Embryonic facial prominence (tissue), 1 donor: ENCODE measurements around the gene NDUFV3.
"Not testable (repeated sequence)": the region's sequence is repeated elsewhere in the genome, so short reads cannot be mapped to it uniquely, and the experiment has no call there.

ENCODE experiments used
- DNase-seq: peaks from one replicate; pipeline ENCODE4 v3.0.0-alpha.2; 2016; ENCODE audit errors: extremely low spot score

Gene NDUFV3

DNA sequence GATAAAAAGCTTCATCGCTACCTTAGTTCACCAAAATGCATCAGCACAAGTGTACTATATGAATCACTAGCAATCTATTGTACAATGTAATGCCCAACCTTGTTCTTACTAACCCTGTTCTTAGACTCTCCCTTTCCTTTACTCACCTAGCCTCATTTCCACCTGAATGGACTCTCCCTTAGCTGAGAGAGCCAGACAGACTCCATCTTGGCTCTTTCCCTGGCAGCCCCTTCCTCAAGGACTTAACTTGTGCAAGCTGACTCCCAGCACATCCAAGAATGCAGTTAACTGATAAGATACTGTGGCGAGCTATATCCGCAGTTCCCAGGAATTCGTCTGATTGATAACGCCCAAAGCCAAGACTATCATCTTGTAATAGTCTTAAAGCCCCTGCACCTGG is 43.3 kb downstream of the NDUFV3 start:
- DNase-seq = not testable (repeated sequence)

- not testable (repeated sequence) for DNase-seq
These were observed 44.2 kb downstream of the NDUFV3 start for GRCh38 chr21:42937034-42937940.

DNA sequence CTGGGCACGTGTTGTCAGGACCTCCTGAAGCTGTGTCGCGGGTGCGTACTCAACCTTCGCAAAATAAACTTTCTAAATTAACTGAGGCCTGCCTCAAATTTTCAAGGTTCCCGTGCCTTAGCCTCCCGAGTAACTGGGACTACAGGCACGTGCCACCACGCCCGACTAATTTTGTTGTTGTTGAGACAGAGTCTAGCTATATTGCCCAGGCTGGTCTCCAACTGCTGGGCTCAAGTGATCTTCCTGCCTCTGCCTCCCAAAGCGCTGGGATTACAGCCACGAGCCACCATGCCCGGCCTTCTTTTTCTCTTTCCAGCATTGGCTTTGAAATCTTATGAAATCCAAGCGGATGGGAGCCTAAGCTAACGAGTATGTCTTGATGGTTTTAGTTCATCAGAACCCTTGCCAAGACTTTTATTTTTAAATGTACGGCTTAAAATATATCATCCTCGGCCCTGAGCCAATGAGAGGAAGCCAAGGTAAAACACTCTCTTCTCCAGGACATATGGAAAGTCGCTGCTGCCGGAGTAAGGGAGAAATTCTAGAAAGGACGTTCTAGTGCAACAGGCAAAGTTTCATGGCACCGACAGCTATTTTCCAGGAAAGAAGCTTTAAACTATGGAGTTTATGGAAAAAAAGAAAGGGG is 45.0 kb downstream of the NDUFV3 start:
- no peak for DNase-seq

DNA sequence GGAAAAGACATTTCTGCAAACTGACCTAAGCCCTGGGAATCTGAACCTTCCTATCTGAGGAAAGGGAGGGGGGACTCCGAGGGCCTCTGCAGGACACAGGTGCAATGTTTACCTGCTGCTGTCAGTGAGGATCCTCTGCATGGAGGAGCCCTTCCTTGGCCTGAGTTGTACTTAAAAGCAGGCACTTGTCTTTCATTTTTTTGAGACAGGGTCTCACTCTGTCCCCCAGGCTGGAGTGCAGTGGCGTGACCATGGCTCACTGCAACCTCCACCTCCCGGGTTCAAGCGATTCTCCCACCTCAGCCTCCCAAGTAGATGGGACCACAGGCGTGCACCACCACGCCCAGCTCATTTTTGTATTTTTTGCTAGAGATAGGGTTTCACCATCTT is 45.5 kb downstream of the NDUFV3 start:
- DNase-seq = not testable (repeated sequence)

- peak; percentile 63 for DNase-seq
These were observed 46.7 kb downstream of the NDUFV3 start for GRCh38 chr21:42939582-42940413.

- DNase-seq = no peak
These were observed 48.6 kb downstream of the NDUFV3 start for GRCh38 chr21:42941696-42942085.

DNA sequence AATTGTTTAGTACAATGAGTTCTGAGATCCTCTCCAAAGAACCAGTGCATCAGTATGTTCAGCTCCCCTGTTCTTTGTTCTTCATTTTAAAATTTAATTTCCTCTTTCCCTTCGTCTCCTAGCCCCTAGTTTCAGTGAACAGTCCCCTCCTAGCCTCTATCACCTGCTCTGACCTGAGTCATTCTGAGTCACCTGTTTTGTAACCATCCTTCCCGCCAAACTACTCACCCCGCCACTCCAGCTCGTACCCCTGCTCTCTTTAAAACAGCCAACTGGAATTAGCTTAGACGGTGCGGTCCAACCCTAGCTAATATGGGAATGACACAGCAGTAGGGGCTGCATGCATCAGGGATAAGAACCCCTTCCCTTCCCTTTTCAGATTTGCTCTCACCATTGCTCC is 49.1 kb downstream of the NDUFV3 start:
- DNase-seq = no peak

DNA sequence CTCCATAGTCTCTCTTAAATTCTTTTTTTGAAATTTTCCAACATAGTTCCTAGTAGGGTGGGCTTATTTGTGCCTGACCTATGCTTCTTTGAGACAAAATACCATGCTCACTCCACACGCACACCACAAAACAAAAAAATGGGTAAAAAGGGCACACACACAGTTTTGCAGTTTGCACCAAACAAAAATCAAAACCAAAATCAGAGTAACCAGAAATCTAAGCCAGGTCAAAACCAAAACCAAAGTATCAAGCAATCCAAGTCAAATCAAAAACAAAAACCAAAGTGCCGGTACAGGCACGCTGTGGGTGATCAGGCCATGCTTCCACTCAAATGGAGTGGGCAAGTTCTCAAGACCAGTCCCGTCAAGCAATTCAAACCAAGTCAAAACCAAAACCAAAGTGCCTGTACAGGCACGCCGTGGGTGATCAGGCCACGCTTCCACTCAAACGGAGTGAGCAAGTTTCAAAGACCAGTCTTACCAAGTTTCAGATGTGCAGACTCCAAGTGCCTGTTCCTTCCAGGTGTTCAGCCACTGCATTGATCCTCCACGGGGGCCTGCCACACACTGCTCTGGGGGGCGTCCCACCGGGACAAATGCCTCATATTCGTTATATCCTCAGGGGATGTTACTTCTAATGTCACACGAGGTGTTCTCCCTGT is 56.1 kb downstream of the NDUFV3 start:
- not testable (repeated sequence) for DNase-seq

- DNase-seq = not testable (repeated sequence)
These were observed 58.1 kb downstream of the NDUFV3 start for GRCh38 chr21:42951193-42951592.

GRCh38 chr21:42956824-42957630 is 63.9 kb downstream of the NDUFV3 start:
- DNase-seq = no peak

GRCh38 chr21:42958122-42958521 is 65.0 kb downstream of the NDUFV3 start:
- DNase-seq = not testable (repeated sequence)

GRCh38 chr21:42959728-42960127 is 66.6 kb downstream of the NDUFV3 start:
- DNase-seq = no peak

DNA sequence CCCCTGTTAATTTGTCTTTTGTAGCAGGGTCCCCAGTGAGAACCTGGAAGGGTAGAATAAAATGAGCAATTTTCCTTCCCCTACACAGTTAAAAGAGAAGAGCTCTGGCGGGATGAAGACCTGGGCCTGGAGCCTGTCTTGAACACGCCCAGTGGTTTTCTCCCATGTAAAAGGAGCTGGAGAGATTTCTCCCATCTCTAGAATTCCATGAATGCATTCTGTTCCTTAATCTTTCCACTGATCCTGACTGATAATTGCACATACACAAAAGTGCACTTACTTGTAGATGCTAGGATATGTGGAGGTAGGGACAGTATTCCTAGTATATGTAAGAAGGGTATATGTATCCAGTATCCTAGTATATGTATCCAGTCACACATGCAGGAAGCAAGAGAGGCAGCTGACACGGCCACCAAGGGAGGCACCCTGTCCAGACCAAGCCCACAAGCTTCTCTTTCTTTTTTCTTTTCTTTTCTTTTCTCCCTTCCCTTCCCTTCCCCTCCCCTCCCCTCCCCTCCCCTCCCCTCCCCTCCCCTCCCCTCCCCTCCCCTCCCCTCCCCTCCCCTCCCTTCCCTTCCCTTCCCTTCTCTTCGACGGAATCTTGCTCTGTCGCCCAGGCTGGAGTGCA is 69.4 kb downstream of the NDUFV3 start:
- DNase-seq = no peak
